GM19395 (cell line): ENCODE data around the gene SEC31B.
A peak's percentile ranks its signal among the peaks of the same experiment; 100 is the strongest.

Source experiments
- ATAC-seq: cut with Tn5 transposase; IDR thresholded peaks from one replicate; pipeline ENCODE4 v1.9.1; 2021; ENCODE audit warnings: mild to moderate bottlenecking, moderate library complexity; ENCODE audit not compliant: unreplicated experiment

SEC31B gene

DNA sequence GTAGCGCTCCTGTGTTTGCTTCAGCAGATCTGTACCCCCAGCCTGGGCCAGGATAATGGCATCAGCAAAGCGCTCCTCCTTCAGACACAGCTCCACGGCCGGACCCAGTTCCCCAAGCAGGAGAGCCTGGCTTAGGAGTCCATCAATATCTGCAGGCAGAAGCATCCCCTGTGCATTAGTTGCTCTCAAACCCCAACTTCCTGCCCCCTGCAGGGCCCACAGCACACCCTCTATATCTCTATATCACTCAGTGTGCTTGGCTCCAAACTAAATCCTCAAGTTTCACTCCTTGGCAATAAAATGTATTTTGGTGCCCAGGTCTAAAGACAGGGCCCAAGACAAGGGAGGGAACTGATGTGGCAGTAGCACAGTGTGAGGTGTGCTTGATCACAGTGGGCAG, 21.6 kb downstream of the SEC31B start:
- ATAC-seq = no peak

DNA sequence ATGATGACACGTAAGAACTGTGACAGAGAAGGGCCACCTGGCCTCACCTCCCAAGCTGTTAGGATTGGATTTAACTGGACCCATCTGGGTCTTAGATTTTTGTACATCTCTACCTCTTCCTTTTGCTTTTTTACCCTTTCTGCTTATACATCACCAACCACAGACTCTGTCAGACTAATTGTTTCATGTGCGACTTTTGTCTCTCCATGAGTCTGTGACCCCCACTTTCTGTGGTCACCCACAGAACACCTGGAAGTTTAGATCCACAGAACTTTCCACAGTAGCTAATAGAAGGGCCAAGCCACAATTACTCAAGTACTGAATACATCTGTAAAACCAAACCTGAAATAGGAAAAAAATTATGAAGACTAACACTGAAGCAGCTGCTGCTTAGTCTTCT, 23.1 kb downstream of the SEC31B start:
- ATAC-seq = no peak

DNA sequence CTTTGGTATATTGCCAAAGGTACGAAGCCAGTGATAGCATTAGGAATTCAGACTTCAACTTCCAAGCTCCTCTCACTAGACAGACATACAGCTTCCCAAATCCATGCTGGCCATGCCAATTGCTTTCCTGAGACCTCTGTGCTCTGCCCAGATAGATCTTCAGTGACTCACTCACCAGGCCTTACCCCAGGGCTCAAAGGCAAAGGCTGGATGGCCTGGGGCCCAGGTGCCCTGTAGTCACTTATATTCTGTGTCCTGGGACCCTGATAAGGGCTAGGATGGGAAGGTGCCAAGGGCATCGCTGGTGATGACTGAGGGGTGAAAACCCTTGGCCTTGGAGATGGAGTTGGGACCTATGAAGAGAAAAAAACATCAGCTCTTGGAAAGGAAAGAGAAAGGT, 29.1 kb downstream of the SEC31B start:
- ATAC-seq = no peak

DNA sequence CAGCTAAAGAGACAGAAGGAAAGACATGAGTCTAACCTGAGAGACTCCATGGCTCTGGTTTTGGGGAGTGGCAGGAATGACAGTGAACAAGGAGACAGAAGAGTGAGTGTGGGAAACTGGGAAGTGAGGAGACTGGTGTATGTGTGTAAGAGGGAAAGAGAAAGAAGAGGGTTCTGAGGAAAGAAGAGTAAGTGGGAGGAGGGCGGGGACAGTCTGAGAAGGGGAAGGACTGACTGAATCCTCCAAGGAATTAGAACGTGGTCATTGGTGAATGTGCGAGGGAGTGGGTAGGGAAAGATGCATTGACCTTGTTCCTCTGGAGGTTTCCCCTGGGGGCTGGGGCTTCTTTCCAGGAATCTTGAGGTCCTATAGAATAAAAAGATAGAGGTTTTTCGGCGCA, 30.3 kb downstream of the SEC31B start:
- ATAC-seq = no peak

- no peak for ATAC-seq
Observed at GRCh38 chr10:100487529-100487928, 32.1 kb downstream of the SEC31B start.

- no peak for ATAC-seq
Observed at GRCh38 chr10:100485801-100486495, 33.7 kb downstream of the SEC31B start.

- ATAC-seq = no peak
Observed at GRCh38 chr10:100485366-100485765, 34.3 kb downstream of the SEC31B start.

DNA sequence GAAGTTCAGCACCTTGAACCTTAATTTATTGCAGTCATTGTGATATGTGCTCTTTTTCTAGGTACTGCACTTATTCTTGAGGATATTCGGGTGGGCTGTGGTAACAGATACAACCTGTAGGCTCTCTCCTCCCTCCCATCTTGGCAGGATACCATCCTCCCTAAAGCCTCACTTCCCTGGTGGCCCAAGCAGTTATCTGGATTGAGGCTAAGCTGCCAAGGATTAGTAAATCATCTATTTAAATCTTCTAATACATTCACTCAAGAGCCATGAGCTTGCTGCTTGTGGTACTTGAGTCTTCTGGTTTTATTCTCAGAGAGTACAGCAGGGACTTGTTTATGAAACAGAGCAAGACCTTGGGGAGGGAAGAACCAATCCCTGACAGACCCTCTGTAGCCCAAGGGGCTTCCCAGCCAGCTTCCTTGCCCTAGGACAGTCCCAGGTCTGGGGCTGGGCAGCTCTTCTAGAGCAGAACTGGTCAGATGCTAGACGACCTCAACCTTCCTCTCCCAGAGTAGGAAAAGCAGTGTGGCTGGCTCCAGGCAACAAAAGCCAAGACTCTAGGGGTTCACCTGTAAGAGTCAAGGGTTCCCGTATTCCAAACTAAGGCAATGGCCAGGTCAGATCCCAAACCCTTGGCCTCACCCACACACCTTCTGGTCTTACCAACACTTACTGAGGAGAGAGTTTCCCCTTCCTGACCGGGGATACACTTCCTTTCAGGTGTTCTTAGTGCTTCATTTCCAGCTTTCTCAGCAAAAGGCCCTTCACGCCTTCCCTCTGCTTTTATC, 35.6 kb downstream of the SEC31B start:
- no peak for ATAC-seq

- ATAC-seq = no peak
Observed at GRCh38 chr10:100482834-100483185, 36.9 kb downstream of the SEC31B start.

GRCh38 chr10:100482181-100482833, 37.4 kb downstream of the SEC31B start:
- peak; percentile 39 for ATAC-seq

DNA sequence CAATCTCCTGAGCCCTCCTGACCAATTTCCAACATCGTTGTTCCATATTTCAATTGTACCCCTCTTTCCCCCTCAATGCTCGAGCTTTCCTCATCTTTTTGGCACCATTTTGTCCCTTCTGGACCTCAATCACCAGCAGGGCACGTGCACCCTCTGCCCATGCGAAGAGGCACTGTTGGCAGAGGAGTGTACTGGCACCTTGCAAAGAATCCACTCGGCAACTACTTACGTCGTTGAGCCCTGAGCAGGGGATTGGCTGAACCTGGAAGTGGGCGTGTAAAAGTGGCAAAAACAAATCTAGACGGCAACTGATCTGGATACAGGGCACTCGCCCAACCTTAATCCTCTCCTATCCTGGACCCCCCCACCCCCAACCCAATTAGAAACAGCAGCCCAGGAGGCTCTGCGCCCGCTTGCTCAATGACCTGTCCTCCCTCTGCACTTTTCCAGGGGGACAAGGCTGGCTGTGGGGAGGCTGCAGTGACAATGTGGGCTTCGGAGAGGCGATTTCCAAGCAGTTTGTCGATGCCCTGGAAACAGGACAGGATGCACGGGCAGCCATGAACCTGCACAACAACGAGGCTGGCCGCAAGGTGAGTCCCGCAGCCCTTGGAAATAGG, 38.1 kb downstream of the SEC31B start:
- ATAC-seq = peak; percentile 99

GRCh38 chr10:100480002-100480401, 39.7 kb downstream of the SEC31B start:
- no peak for ATAC-seq

DNA sequence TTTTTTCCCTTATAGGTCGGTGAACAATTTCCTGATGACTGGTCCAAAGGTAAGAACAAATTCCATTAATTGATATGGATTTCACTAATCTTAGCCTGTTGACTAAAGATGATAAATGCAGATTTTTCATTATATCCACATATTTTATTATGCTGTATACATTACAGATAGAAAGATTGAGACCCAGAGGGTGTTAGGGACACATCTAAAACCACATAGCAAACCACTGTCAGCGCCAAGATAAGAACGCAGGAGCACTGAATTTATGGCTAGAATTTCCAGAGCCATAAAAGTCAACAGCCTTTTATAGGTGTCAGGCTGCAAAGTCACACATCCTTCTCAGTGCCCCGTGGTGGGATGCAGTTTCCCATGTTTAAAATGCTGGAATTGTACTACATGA, 40.6 kb downstream of the SEC31B start:
- ATAC-seq = no peak

- ATAC-seq = no peak
Observed at GRCh38 chr10:100477970-100478369, 41.7 kb downstream of the SEC31B start.

GRCh38 chr10:100470367-100470766, 49.3 kb downstream of the SEC31B start:
- ATAC-seq = no peak

DNA sequence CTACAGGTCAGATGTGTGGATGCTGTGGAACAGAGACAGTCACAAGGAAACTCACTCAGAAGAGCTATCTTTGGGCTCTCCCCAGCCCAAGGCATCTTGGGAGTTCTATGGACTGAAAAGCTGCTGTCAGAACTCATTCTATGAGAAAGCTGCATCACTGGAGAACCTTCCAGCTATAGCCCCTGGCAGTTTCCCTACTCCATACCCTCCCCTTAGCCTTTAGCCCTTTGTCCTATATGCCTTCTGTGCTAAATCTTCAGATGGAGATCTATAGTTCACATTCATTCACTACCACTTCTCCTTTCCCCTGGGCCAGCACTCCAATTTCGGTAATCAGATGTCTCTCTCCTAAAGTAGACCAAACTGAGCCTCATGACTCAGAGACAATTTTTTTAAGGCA, 49.9 kb downstream of the SEC31B start:
- ATAC-seq = no peak

GRCh38 chr10:100468978-100469377, 50.7 kb downstream of the SEC31B start:
- ATAC-seq = no peak

- ATAC-seq = no peak
Observed at GRCh38 chr10:100468322-100468721, 51.3 kb downstream of the SEC31B start.

DNA sequence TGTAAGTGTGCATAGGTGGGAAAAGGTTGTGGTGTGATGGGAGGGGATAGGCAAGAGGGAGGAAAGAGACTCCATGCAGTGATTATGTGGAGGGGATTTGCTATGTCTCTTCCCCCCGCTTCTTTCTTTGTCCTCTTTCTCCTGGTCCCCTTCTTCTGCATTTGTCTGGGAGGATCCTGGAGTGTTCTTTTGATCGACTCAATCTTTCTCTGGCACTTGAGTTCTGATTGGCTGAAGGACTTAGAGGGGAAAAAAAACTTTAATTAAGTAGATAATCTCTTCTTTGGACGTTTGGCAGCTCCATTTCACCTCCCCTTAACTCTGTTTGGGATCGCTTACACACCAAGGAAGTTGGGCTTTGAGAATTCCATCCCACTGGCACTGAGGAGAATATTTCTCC, 57.0 kb downstream of the SEC31B start, which contains the start of gene WNT8B:
WNT8B (plus strand) TSS at position 301 of the 400 bp plus-strand sequence. CDS start 160 bp downstream, outside the sequence.
- ATAC-seq = no peak

DNA sequence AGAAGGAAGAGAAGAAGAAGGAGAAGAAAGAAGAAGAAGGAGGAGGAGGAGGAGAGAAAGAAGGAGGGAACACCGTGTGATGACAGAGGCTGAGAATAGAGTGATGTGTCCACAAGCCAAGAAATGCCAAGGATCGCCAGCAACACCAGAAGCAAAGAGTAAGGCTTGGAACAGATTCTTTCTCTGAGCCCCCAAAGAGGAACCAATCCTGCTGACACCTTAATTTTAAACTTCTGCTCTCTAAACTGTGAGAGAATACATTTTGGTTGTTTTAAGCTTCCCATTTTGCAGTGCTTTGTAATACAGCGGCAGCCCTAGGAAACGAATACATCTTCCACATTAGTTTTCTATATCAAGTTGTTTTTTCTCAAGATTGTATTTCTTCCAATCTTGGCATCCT, 70.7 kb downstream of the SEC31B start:
- ATAC-seq = no peak

- no peak for ATAC-seq
Observed at GRCh38 chr10:100447663-100448062, 72.0 kb downstream of the SEC31B start.
